SW 1271 (cell line): ENCODE results near the gene F2R.
A peak's percentile ranks its signal among the peaks of the same experiment; 100 is the strongest.
"Not testable (repeated sequence)": the region's sequence is repeated elsewhere in the genome, so short reads cannot be mapped to it uniquely, and the experiment has no call there.

Experiments used
- DNase-seq, 2 experiments: peaks; one replicate each; lab custom pipeline; 2025; lab: John Stamatoyannopoulos, UW

The F2R gene

GRCh38 chr5:76718880-76719279, 3.0 kb downstream of the F2R start:
- no peak for DNase-seq

GRCh38 chr5:76720988-76721569, 5.2 kb downstream of the F2R start:
- no peak for DNase-seq

- DNase-seq = no peak
Observed at GRCh38 chr5:76723266-76723665, 7.3 kb downstream of the F2R start.

GRCh38 chr5:76723906-76724305, 8.0 kb downstream of the F2R start:
- DNase-seq = no peak

- DNase-seq = no peak
Observed at GRCh38 chr5:76724871-76725270, 8.9 kb downstream of the F2R start.

GRCh38 chr5:76728965-76729364, 13.0 kb downstream of the F2R start:
- DNase-seq = no peak

GRCh38 chr5:76729373-76730290, 13.7 kb downstream of the F2R start:
- no peak for DNase-seq

GRCh38 chr5:76732405-76733048, 16.6 kb downstream of the F2R start:
- no peak for DNase-seq

- DNase-seq = no peak
Observed at GRCh38 chr5:76733049-76733417, 17.1 kb downstream of the F2R start.

- DNase-seq = peak in 1 of 2 experiments; percentile 43
Observed at GRCh38 chr5:76735762-76736545, 20.0 kb downstream of the F2R start.

GRCh38 chr5:76736679-76737556, 21.0 kb downstream of the F2R start:
- DNase-seq = no peak

- DNase-seq = no peak
Observed at GRCh38 chr5:76737846-76738245, 21.9 kb downstream of the F2R start.

GRCh38 chr5:76741506-76741905, 25.6 kb downstream of the F2R start:
- DNase-seq = not testable (repeated sequence)

- no peak for DNase-seq
Observed at GRCh38 chr5:76742583-76742982, 26.7 kb downstream of the F2R start.

GRCh38 chr5:76744632-76745031, 28.7 kb downstream of the F2R start:
- no peak for DNase-seq

GRCh38 chr5:76745670-76746069, 29.7 kb downstream of the F2R start:
- DNase-seq = no peak

GRCh38 chr5:76746677-76747076, 30.8 kb downstream of the F2R start:
- DNase-seq = no peak

GRCh38 chr5:76747706-76748105, 31.8 kb downstream of the F2R start:
- DNase-seq = no peak

- no peak for DNase-seq
Observed at GRCh38 chr5:76751291-76751690, 35.4 kb downstream of the F2R start.

GRCh38 chr5:76754668-76755078, 38.7 kb downstream of the F2R start:
- no peak for DNase-seq
